Loucy (cell line): Measurements from ENCODE around the gene MAB21L4.

Experiments used
- CTCF ChIP-seq: fragments of 200-600 bp; sonication (generic); conservative IDR thresholded peaks from 2 replicates; pipeline ENCODE4 v1.5.1; 2014; ENCODE audit warnings: mild to moderate bottlenecking, antibody characterized with exemption, low read length
- EZH2phosphoT487 ChIP-seq: fragments of 200-600 bp; IDR thresholded peaks from 2 replicates; pipeline ENCODE4 v1.6.1; 2018; ENCODE audit warnings: antibody characterized with exemption, mild to moderate bottlenecking, moderate library complexity, borderline replicate concordance

GRCh38 chr2:240884745-240885144 lies 11.2 kb downstream of the MAB21L4 start:
- TF ChIP-seq CTCF = no peak
- no peak for TF ChIP-seq EZH2phosphoT487
